Loucy (cell line): Measurements from ENCODE around the gene ECT2.

ENCODE experiments used
- CTCF ChIP-seq: fragments of 200-600 bp; sonication (generic); conservative IDR thresholded peaks from 2 replicates; pipeline ENCODE4 v1.5.1; 2014; ENCODE audit warnings: mild to moderate bottlenecking, antibody characterized with exemption, low read length
- EZH2phosphoT487 ChIP-seq: fragments of 200-600 bp; IDR thresholded peaks from 2 replicates; pipeline ENCODE4 v1.6.1; 2018; ENCODE audit warnings: antibody characterized with exemption, mild to moderate bottlenecking, moderate library complexity, borderline replicate concordance

GRCh38 chr3:172813462-172813861 is 62.9 kb downstream of the ECT2 start:
- no peak for TF ChIP-seq CTCF
- TF ChIP-seq EZH2phosphoT487: no peak
